GM06990 (cell line): ENCODE measurements around the gene MGARP.

Source experiments
- DNase-seq: peaks from one replicate; pipeline ENCODE4 v3.0.0-alpha.2; 2011; ENCODE audit not compliant: insufficient read length; ENCODE audit errors: extremely low read depth
- H3K27me3 ChIP-seq: replicated peaks from 2 replicates; pipeline ENCODE4 v1.6.0; 2011; ENCODE audit warnings: low read length; ENCODE audit not compliant: control insufficient read depth, insufficient read depth
- H3K36me3 ChIP-seq: 2 replicates; pipeline ENCODE4 v1.5.1; 2011; ENCODE audit warnings: low read length; ENCODE audit not compliant: control insufficient read depth, insufficient read depth
- H3K4me3 ChIP-seq: replicated peaks from 2 replicates; pipeline ENCODE4 v1.5.1; 2011; ENCODE audit warnings: low read depth, mild to moderate bottlenecking, control low read depth, low read length
- CTCF ChIP-seq: IDR thresholded peaks from 2 replicates; pipeline ENCODE4 v1.5.1; 2011; ENCODE audit warnings: low read length, control low read depth, mild to moderate bottlenecking, inconsistent platforms; ENCODE audit not compliant: insufficient read depth, poor library complexity, severe bottlenecking

MGARP gene

GRCh38 chr4:139229534-139230039, 50.4 kb downstream of the MGARP start:
- Histone ChIP-seq H3K27me3 (no peaks in the 10 kb centered on the region), H3K4me3 (no peak overlapping the region), H3K36me3 (no peaks in the 10 kb centered on the region)
- no peak for DNase-seq
- TF ChIP-seq CTCF, result peak; percentile 64

- Histone ChIP-seq H3K4me3 (no peak overlapping the region), H3K36me3 (no peaks in the 10 kb centered on the region), H3K27me3 (no peaks in the 10 kb centered on the region)
- peak; percentile 4 for TF ChIP-seq CTCF
- no peak for DNase-seq
These were observed 52.2 kb downstream of the MGARP start for GRCh38 chr4:139227729-139228404.

- Histone ChIP-seq H3K4me3 (no peak overlapping the region), H3K36me3 (no peaks in the 10 kb centered on the region), H3K27me3 (no peaks in the 10 kb centered on the region)
- no peak for TF ChIP-seq CTCF
- no peak for DNase-seq
These were observed 56.2 kb downstream of the MGARP start for GRCh38 chr4:139223682-139224317.

- no peak overlapping the region for H3K4me3 ChIP-seq
- no peak for TF ChIP-seq CTCF
- no peaks in the 10 kb centered on the region for H3K27me3 ChIP-seq
- H3K36me3 ChIP-seq, result no peaks in the 10 kb centered on the region
- no peak for DNase-seq
These were observed 57.8 kb downstream of the MGARP start for GRCh38 chr4:139222215-139222614.

GRCh38 chr4:139221687-139222086, 58.3 kb downstream of the MGARP start:
- DNase-seq, result no peak
- no peaks in the 10 kb centered on the region for H3K36me3 ChIP-seq
- no peak for TF ChIP-seq CTCF
- H3K4me3 ChIP-seq, result no peak overlapping the region
- no peaks in the 10 kb centered on the region for H3K27me3 ChIP-seq
